ENCODE results near the gene ANXA1.
A peak's percentile ranks its signal among the peaks of the same experiment; 100 is the strongest.
"Not testable (repeated sequence)": the region's sequence is repeated elsewhere in the genome, so short reads cannot be mapped to it uniquely, and the experiment has no call there.

ANXA1 gene

DNA sequence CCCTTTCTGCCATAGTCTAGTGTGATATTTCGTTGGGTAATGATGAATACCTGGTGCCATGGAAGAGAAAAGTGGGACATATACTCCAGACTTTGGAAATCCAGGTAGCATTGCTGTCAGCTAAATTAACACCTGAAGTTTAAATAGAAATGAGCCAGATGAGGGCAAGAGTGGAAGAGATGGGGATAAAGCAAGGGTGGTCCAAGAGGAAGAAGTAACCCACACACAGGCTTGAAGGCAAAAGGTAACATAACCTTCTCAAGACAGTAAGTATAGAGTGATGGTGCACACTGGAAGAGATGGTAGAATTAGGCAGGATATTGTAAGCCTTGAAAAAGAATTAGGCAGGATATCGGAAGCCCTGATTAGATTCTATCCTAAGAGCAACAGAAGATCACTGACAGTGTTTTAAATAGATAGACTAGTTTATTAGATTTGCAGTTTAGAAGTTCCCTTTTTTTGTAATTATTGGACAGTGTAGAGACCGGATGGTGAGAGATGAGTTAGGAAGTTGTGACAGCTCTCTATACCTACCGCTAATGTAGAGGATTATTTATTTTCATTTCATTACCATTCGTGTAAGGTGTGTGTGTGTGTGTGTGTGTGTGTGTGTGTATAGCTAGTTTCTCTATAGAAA, 16.8 kb downstream of the ANXA1 start:
- DNase-seq (ENCODE audit: low spot score): no peak

DNA sequence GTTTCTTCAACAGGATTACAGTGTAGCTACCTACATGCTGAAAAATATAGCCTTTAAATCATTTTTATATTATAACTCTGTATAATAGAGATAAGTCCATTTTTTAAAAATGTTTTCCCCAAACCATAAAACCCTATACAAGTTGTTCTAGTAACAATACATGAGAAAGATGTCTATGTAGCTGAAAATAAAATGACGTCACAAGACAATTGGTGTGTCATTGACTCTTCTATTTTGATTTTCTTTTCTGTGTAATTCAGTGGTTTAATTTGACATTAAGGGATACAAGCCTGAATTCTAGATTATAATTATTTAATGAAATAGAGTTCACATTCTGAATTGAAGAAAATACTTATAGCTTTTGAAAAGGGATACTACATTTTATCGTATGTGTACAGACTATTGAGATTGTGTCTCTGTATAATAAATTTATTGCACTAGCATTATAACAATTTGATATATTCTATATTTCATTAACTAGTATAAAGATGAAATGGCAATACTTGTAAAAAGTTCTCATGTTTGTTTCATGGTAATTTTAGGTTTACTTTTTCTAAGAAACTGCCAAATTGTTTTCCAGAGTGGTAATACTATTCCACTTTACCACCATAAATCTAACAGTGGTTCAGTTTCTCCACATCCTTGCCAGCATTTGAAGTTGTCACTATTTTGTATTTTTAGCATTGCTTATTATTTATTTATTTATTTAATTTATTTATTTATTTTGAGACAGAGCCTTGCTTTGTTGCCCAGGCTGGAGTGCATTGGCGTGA, 18.7 kb downstream of the ANXA1 start:
- DNase-seq (ENCODE audit: low spot score): no peak

GRCh38 chr9:73172901-73173215, 21.2 kb downstream of the ANXA1 start:
- DNase-seq (ENCODE audit: low spot score): no peak

- no peak for DNase-seq (ENCODE audit: low spot score)
Measured at GRCh38 chr9:73173557-73174329, 22.1 kb downstream of the ANXA1 start.

- no peak for DNase-seq (ENCODE audit: low spot score)
Measured at GRCh38 chr9:73174330-73174980, 22.8 kb downstream of the ANXA1 start.

DNA sequence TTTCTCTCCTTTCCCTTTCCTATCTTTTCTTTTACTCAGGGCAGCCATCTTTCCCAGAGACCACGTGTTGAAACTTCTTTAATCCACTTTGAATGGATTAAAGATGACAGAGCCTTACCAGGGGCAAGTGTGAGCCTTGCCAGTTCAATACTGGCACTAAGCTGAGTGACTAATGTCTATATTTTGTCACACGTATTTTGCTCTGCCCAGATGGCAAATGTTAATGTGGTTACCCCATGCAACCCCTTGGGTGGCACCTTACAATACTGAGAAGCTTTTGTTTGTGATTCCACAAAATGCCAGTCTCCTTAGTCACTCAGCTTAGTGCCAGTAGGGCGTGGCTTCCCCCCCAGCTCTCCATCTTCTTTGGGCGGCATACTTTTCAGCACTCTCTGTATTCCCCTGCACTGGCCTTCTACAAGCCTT, 24.8 kb downstream of the ANXA1 start:
- no peak for DNase-seq (ENCODE audit: low spot score)

DNA sequence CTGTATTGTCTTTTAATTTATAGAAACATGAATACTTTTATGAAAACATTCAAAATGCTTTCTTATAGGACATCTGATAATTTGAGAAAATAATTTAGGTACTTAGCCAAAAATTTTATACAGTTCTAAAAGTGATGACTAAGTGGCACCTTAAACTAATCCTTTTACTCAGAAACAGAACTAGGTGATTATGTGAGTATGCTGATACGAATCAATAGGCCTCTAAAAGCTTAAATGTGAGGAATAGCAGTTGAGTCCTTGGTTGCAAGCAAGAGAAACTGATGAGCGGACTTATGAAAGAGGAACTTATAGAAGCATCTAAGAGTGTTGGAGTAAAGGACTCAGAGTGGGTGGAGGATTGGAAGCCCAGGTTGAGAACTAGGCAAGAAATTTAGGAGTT, 26.4 kb downstream of the ANXA1 start:
- DNase-seq (ENCODE audit: low spot score): no peak

DNA sequence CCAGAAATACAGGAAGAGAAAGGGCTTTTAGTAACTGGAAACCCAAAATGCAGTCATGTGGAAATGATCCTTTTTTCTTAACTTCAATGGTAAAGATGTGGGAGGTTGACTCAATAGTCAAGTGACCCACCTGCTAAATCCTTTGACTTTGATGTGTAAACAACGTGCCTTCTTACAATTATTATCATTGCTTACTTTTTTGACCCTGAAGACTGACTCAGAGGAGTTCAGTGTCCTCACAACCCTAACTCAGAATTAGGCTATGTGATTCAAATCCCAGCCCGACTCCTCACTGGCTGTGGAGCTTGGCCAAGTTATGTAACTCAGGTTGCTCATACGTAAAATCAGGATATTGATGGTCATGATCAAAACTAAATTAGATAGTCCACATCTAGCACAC, 27.9 kb downstream of the ANXA1 start:
- no peak for DNase-seq (ENCODE audit: low spot score)

GRCh38 chr9:73180403-73180802, 28.7 kb downstream of the ANXA1 start:
- peak; percentile 42 for DNase-seq (ENCODE audit: low spot score)

GRCh38 chr9:73182928-73183327, 31.3 kb downstream of the ANXA1 start:
- no peak for DNase-seq (ENCODE audit: low spot score)

- no peak for DNase-seq (ENCODE audit: low spot score)
Measured at GRCh38 chr9:73183428-73183827, 31.8 kb downstream of the ANXA1 start.

- DNase-seq (ENCODE audit: low spot score): no peak
Measured at GRCh38 chr9:73183917-73184861, 32.5 kb downstream of the ANXA1 start.

GRCh38 chr9:73191109-73191508, 39.4 kb downstream of the ANXA1 start:
- not testable (repeated sequence) for DNase-seq (ENCODE audit: low spot score)

- no peak for DNase-seq (ENCODE audit: low spot score)
Measured at GRCh38 chr9:73194284-73194683, 42.6 kb downstream of the ANXA1 start.

DNA sequence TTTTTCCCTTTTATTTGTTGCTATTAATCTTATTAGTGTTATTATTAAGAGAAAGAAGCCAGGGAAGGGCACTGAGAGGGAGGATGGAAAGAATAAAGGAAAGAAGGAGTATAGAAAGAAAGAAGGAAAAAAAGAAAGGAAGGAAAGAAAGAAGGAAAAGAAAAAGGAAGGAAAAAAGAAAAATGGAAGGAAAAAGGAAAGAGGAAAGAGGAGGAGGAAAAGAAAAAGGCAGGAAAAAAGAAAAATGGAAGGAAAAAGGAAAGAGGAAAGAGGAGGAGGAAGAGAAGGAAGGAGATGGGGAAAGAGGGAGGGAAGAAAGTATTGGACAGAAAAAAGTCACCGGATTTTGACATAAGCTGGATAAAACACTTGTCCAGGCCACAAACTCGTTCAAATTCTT, 47.8 kb downstream of the ANXA1 start:
- DNase-seq (ENCODE audit: low spot score): no peak

DNA sequence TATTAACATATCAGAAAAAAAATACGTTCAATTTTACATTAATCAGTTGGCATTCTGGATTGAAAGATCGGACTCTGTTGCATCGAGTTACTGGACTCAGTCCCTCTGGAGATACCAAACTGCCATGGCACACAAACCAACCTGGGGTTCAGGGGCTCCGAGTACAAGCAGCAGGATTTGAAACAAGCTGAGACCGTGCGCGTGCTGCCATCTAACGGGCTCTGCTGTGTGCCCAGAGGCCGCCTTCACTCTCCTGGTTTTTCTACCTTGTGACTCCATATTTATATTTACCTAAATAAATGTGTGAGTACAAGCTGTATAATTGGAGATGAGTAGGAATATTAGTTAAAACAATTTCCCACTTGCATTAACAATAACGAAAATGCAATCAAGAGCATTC, 48.2 kb downstream of the ANXA1 start:
- no peak for DNase-seq (ENCODE audit: low spot score)

DNA sequence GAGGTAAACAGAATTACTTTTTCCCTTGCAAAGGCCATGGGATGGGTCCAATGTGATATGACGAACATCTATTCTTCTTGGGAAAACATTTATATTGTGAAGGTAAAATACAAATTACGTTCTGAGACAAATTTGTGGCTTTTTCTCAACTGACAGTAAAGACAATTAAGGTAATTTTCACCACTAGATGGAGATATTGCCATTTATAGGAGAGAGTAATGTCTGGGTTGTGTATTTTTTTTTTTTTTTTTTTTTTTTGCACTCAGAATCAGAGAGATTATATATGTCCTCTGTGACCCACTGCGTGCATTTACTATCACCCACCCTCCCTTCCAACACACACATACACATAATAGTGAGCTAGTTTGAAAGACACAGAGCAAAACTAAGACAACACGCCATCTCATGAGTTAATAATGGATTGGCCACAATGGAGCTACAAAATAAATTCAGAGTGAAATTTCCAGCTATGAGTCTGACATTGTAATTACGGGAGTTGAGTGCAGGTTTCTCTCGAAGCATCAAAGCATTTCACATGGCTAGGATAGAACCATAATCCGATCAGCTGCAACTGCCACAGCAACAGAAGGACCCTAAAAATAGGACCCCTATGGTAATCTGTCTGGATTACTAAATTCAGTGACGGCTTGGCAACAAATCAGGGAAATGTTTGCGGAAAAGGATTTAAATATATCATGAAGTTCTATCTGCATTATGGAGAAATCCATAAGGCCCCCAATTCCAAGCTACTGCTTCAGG, 49.2 kb downstream of the ANXA1 start:
- no peak for DNase-seq (ENCODE audit: low spot score)

DNA sequence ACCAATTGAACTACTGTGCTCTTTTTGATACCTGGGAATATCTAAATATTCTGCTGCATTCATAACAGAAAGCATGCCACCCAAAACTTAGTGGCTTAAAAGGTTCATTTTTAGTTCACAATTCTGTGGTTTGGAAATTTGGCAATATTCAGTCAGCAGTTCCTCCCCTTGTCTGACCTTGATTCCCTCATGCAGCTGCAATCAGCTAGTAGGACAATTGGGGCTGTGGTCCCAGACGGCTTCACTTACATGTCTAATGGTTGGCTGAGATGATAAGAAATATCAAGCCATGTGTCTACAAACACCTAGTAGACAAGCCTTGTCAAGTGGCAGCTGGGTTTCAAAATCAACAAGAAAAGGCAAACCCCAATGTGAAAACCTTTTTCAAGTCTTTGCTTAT, 51.3 kb downstream of the ANXA1 start:
- DNase-seq (ENCODE audit: low spot score): no peak

- DNase-seq (ENCODE audit: low spot score): no peak
Measured at GRCh38 chr9:73204936-73205335, 53.3 kb downstream of the ANXA1 start.

DNA sequence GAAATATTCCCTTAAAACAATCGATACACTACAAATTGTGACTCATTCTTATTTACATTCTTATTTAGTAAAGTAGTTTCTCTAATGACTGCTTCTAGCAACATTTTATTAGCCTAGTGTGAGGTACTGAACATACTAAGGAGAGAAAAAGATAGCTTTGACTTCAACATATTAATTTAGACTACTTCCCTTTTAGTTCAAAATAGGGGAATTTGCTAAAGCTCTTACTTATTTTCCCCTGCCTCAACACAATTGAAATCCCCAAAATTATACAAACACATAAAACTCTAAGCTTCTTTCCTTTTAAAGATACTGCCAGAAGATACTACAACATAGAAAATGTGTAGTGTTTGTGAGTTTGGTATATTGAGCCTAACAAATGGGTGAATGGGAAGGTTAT, 55.2 kb downstream of the ANXA1 start:
- no peak for DNase-seq (ENCODE audit: low spot score)

Data from AG08396 (cell line).